GM23338 (cell line): ENCODE data around the gene DRG2. TPM values are rescaled to one million over a fixed set of nuclear protein-coding genes. Genes with fewer than 3 reads are reported as not detected.

Source experiments
- CREB1 ChIP-seq: fragments of 250-450 bp; sonication (Bioruptor Pico); IDR thresholded peaks from 2 replicates; pipeline ENCODE4 v1.5.0; 2020; ENCODE audit warnings: low read depth, mild to moderate bottlenecking, moderate library complexity
- EZH2phosphoT487 ChIP-seq: fragments of 200-600 bp; sonication (generic); IDR thresholded peaks from one replicate; pipeline ENCODE4 v1.8.1; 2018; ENCODE audit warnings: antibody characterized with exemption; ENCODE audit not compliant: unreplicated experiment
- JUNB ChIP-seq: IDR thresholded peaks from one replicate; pipeline ENCODE4 v1.6.1; 2016; ENCODE audit warnings: antibody characterized with exemption; ENCODE audit not compliant: unreplicated experiment
- NANOG ChIP-seq: IDR thresholded peaks from 2 replicates; pipeline ENCODE4 v1.6.1; 2016; ENCODE audit warnings: antibody characterized with exemption, borderline replicate concordance
- POLR2AphosphoS5 ChIP-seq: IDR thresholded peaks from 2 replicates; pipeline ENCODE4 v1.6.1; 2016; ENCODE audit warnings: antibody characterized with exemption, low read depth
- STAT1 ChIP-seq: IDR thresholded peaks from one replicate; pipeline ENCODE4 v1.6.1; 2016; ENCODE audit warnings: antibody characterized with exemption; ENCODE audit not compliant: unreplicated experiment
- ZNF114 ChIP-seq: fragments of 250-450 bp; sonication (Bioruptor Pico); IDR thresholded peaks from 2 replicates; pipeline ENCODE4 v1.5.0; 2020; ENCODE audit warnings: mild to moderate bottlenecking, moderate library complexity
- ZNF331 ChIP-seq: fragments of 250-450 bp; sonication (Bioruptor Pico); IDR thresholded peaks from 2 replicates; pipeline ENCODE4 v1.5.0; 2020; ENCODE audit warnings: low read depth, mild to moderate bottlenecking, moderate library complexity
- polyA plus RNA-seq: library from polyadenylated mRNA; unstranded; fragments of >200 nt; fragmentation: Nextera tagmentation; extraction: Ambion mirVana; gene quantifications from 2 replicates; pipeline ENCODE4 v1.2.1, GENCODE V29; 2016
- total RNA-seq: library from RNA; depleted of rRNA; stranded (reverse); fragments of >200 nt; shearing (Covaris generic); gene quantifications from 2 replicates; pipeline ENCODE4 v1.2.3, GENCODE V29; 2014
- TF ChIP-seq, protein P1 (sequence below): fragments of 250-450 bp; sonication (Bioruptor Pico); IDR thresholded peaks from 2 replicates; pipeline ENCODE4 v1.5.0; 2020; ENCODE audit warnings: mild to moderate bottlenecking, moderate library complexity
- TF ChIP-seq, protein P2 (sequence below), 2 experiments: fragments of 200-600 bp in 1 of 2; sonication (generic) in 1 of 2; conservative IDR thresholded peaks; 2 replicates each; pipeline versions ENCODE4 v1.5.1 to v1.6.1; 2016 to 2017; ENCODE audit warnings: antibody characterized with exemption in 2 of 2, low read depth in 2 of 2, mild to moderate bottlenecking in 2 of 2, moderate library complexity in 1 of 2

Gene DRG2
- total and polyA plus RNA-seq, 2 experiments from 2014 or later: 36.2 to 48.0 TPM

DNA sequence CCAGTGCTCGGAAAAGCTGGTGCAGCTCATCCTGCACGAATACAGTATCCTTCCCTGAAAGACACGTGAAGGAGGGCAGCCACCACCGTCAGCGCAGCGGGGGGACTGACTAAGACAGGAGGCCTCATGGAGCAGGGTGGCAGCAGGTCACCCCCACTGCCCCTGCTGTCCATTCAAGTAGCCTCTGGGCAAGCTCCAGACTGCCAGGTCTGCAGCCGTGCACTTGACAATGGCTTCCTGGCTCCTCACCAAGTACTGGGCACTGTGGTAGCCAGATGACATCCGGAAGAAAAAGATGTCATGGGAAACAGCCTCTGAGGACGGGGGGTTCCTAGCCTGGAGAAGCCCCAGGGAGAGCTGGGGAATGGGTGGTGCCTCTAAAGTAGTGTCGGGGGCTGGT is 12.9 kb downstream of the DRG2 start (continued):
- TF ChIP-seq, protein P1, sequence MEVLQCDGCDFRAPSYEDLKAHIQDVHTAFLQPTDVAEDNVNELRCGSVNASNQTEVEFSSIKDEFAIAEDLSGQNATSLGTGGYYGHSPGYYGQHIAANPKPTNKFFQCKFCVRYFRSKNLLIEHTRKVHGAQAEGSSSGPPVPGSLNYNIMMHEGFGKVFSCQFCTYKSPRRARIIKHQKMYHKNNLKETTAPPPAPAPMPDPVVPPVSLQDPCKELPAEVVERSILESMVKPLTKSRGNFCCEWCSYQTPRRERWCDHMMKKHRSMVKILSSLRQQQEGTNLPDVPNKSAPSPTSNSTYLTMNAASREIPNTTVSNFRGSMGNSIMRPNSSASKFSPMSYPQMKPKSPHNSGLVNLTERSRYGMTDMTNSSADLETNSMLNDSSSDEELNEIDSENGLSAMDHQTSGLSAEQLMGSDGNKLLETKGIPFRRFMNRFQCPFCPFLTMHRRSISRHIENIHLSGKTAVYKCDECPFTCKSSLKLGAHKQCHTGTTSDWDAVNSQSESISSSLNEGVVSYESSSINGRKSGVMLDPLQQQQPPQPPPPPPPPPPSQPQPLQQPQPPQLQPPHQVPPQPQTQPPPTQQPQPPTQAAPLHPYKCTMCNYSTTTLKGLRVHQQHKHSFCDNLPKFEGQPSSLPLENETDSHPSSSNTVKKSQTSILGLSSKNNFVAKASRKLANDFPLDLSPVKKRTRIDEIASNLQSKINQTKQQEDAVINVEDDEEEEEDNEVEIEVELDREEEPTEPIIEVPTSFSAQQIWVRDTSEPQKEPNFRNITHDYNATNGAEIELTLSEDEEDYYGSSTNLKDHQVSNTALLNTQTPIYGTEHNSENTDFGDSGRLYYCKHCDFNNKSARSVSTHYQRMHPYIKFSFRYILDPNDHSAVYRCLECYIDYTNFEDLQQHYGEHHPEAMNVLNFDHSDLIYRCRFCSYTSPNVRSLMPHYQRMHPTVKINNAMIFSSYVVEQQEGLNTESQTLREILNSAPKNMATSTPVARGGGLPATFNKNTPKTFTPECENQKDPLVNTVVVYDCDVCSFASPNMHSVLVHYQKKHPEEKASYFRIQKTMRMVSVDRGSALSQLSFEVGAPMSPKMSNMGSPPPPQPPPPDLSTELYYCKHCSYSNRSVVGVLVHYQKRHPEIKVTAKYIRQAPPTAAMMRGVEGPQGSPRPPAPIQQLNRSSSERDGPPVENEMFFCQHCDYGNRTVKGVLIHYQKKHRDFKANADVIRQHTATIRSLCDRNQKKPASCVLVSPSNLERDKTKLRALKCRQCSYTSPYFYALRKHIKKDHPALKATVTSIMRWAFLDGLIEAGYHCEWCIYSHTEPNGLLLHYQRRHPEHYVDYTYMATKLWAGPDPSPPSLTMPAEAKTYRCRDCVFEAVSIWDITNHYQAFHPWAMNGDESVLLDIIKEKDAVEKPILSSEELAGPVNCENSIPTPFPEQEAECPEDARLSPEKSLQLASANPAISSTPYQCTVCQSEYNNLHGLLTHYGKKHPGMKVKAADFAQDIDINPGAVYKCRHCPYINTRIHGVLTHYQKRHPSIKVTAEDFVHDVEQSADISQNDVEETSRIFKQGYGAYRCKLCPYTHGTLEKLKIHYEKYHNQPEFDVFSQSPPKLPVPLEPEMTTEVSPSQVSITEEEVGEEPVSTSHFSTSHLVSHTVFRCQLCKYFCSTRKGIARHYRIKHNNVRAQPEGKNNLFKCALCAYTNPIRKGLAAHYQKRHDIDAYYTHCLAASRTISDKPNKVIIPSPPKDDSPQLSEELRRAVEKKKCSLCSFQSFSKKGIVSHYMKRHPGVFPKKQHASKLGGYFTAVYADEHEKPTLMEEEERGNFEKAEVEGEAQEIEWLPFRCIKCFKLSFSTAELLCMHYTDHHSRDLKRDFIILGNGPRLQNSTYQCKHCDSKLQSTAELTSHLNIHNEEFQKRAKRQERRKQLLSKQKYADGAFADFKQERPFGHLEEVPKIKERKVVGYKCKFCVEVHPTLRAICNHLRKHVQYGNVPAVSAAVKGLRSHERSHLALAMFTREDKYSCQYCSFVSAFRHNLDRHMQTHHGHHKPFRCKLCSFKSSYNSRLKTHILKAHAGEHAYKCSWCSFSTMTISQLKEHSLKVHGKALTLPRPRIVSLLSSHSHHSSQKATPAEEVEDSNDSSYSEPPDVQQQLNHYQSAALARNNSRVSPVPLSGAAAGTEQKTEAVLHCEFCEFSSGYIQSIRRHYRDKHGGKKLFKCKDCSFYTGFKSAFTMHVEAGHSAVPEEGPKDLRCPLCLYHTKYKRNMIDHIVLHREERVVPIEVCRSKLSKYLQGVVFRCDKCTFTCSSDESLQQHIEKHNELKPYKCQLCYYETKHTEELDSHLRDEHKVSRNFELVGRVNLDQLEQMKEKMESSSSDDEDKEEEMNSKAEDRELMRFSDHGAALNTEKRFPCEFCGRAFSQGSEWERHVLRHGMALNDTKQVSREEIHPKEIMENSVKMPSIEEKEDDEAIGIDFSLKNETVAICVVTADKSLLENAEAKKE (CRISPR knock-in tag): no peak
- TF ChIP-seq STAT1 (no peak), POLR2AphosphoS5 (no peak), ZNF331 (CRISPR knock-in tag) (no peak), ZNF114 (CRISPR knock-in tag) (no peak), JUNB (no peak), EZH2phosphoT487 (no peak), NANOG (no peak), CREB1 (CRISPR knock-in tag) (no peak)
- TF ChIP-seq, protein P2, sequence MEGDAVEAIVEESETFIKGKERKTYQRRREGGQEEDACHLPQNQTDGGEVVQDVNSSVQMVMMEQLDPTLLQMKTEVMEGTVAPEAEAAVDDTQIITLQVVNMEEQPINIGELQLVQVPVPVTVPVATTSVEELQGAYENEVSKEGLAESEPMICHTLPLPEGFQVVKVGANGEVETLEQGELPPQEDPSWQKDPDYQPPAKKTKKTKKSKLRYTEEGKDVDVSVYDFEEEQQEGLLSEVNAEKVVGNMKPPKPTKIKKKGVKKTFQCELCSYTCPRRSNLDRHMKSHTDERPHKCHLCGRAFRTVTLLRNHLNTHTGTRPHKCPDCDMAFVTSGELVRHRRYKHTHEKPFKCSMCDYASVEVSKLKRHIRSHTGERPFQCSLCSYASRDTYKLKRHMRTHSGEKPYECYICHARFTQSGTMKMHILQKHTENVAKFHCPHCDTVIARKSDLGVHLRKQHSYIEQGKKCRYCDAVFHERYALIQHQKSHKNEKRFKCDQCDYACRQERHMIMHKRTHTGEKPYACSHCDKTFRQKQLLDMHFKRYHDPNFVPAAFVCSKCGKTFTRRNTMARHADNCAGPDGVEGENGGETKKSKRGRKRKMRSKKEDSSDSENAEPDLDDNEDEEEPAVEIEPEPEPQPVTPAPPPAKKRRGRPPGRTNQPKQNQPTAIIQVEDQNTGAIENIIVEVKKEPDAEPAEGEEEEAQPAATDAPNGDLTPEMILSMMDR (conservative IDR thresholded peaks at IDR 0.05; ENCODE audit: low read depth in 2 of 2): no peak
